ENCODE results near the gene RPS19. TPM values are rescaled to one million over a fixed set of nuclear protein-coding genes. Genes with fewer than 3 reads are reported as not detected.

Gene RPS19
- total RNA-seq (2022; extraction: Qiagen RNA extraction; ENCODE audit: low read depth): 8,029 to 10,205 TPM (median 9,294 TPM) in 5 replicates

GRCh38 chr19:41859618-41860418 lies at the start of gene RPS19:
Gene RPS19 (plus strand): TSS chr19:41860255. CDS start chr19:41860775, 520 bp downstream.

GRCh38 chr19:41844601-41845000 lies 15.5 kb upstream of the RPS19 start, which contains the start of gene LYPD4:
Gene LYPD4 (minus strand): TSS chr19:41844683. CDS start chr19:41839285, 5,398 bp downstream.

GRCh38 chr19:41845001-41845050 lies 15.2 kb upstream of the RPS19 start, which contains the start of gene DMRTC2:
Gene DMRTC2 (plus strand): TSS chr19:41845042. CDS start chr19:41847429, 2,387 bp downstream.

GRCh38 chr19:41876847-41877832 lies 17.1 kb downstream of the RPS19 start, which contains the start of gene CD79A:
Gene CD79A (plus strand): TSS chr19:41877279. CDS start chr19:41877305, 26 bp downstream.

GRCh38 chr19:41882568-41883462 lies 22.8 kb downstream of the RPS19 start, which contains the start of gene ARHGEF1:
Gene ARHGEF1 (plus strand): TSS chr19:41883184. CDS start chr19:41888083, 4,899 bp downstream.

Other genes starting within 250 kb of the RPS19 start
- gene CEACAM4, start 233.2 kb upstream of the RPS19 start, total RNA-seq (2022; extraction: Qiagen RNA extraction; ENCODE audit: low read depth): not detected in 5 replicates
- gene CEACAM7, start 172.0 kb upstream of the RPS19 start, total RNA-seq (2022; extraction: Qiagen RNA extraction; ENCODE audit: low read depth): not detected in 5 replicates
- 1.6 to 2.0 TPM (median 1.9 TPM) in 5 replicates for gene CEACAM5, start 151.6 kb upstream of the RPS19 start, total RNA-seq (2022; extraction: Qiagen RNA extraction; ENCODE audit: low read depth)
- 17.4 to 23.4 TPM (median 20.5 TPM) in 5 replicates for gene CEACAM6, start 104.7 kb upstream of the RPS19 start, total RNA-seq (2022; extraction: Qiagen RNA extraction; ENCODE audit: low read depth)
- not detected in 5 replicates for gene CEACAM3, start 63.7 kb upstream of the RPS19 start, total RNA-seq (2022; extraction: Qiagen RNA extraction; ENCODE audit: low read depth)
- gene LYPD4, start 15.6 kb upstream of the RPS19 start, total RNA-seq (2022; extraction: Qiagen RNA extraction; ENCODE audit: low read depth): not detected in 5 replicates
- not detected in 5 replicates for gene DMRTC2, start 15.2 kb upstream of the RPS19 start, total RNA-seq (2022; extraction: Qiagen RNA extraction; ENCODE audit: low read depth)
- gene CD79A, start 17.0 kb downstream of the RPS19 start, total RNA-seq (2022; extraction: Qiagen RNA extraction; ENCODE audit: low read depth): 0.51 to 1.4 TPM (median 0.67 TPM) in 5 replicates
- 57.0 to 141 TPM (median 106 TPM) in 5 replicates for gene ARHGEF1, start 22.9 kb downstream of the RPS19 start, total RNA-seq (2022; extraction: Qiagen RNA extraction; ENCODE audit: low read depth)
- 0.16 to 0.40 TPM (median 0.25 TPM) in 5 replicates for gene ERFL, start 68.2 kb downstream of the RPS19 start, total RNA-seq (2022; extraction: Qiagen RNA extraction; ENCODE audit: low read depth)
- 139 to 316 TPM (median 257 TPM) in 5 replicates for gene RABAC1, start 99.1 kb downstream of the RPS19 start, total RNA-seq (2022; extraction: Qiagen RNA extraction; ENCODE audit: low read depth)
- 2.0 to 6.2 TPM (median 5.0 TPM) in 5 replicates for gene ATP1A3, start 134.0 kb downstream of the RPS19 start, total RNA-seq (2022; extraction: Qiagen RNA extraction; ENCODE audit: low read depth)
- 0.21 to 1.0 TPM (median 0.60 TPM) in 5 replicates for gene GRIK5, start 210.0 kb downstream of the RPS19 start, total RNA-seq (2022; extraction: Qiagen RNA extraction; ENCODE audit: low read depth)
- 21.8 to 39.4 TPM (median 36.5 TPM) in 5 replicates for gene ZNF574, start 215.9 kb downstream of the RPS19 start, total RNA-seq (2022; extraction: Qiagen RNA extraction; ENCODE audit: low read depth)

All from A549 treated with ZK216348 at 1 μM for 4 hours (cell line).